ENCODE measurements around the gene ZNF512B. TPM values are rescaled to one million over a fixed set of nuclear protein-coding genes. Genes with fewer than 3 reads are reported as not detected.

The ZNF512B gene
- total RNA-seq, 1 donor from 2014 or later: 12.0 TPM

- Mint-ChIP-seq H3K27ac (peak overlapping the region; percentile 73), H3K4me3 (peak overlapping the region; percentile 85), H3K4me1 (peaks cover 55% of the 10 kb centered on the region), H3K27me3 (no peaks in the 10 kb centered on the region), H3K36me3 (ENCODE audit: low read depth) (peaks cover 2% of the 10 kb centered on the region), H3K9me3 (no peaks in the 10 kb centered on the region)
- intact Hi-C loops (cut with micrococcal nuclease): loop anchor here (5.0 kb wide), 2 partner anchors 313 to 403 kb away; partner anchors contain the start of gene FNDC11
- TF ChIP-seq CTCF (IDR thresholded peaks at IDR 0.05): no peak
- ChIA-PET POLR2A (interaction anchor here (0.6 to 2.2 kb wide), 9 partner anchors 24 to 429 kb away, joined by 3 to 12 read pairs (median 6); partner anchors contain the start of genes ARFRP1, PTK6, SAMD10 and ZGPAT), CTCF (no interaction called here)
- ATAC-seq (ENCODE audit: low read depth) (peak; percentile 5), DNase-seq (no peak)
Measured at GRCh38 chr20:63955281-63955826, 14.4 kb downstream of the ZNF512B start.

DNA sequence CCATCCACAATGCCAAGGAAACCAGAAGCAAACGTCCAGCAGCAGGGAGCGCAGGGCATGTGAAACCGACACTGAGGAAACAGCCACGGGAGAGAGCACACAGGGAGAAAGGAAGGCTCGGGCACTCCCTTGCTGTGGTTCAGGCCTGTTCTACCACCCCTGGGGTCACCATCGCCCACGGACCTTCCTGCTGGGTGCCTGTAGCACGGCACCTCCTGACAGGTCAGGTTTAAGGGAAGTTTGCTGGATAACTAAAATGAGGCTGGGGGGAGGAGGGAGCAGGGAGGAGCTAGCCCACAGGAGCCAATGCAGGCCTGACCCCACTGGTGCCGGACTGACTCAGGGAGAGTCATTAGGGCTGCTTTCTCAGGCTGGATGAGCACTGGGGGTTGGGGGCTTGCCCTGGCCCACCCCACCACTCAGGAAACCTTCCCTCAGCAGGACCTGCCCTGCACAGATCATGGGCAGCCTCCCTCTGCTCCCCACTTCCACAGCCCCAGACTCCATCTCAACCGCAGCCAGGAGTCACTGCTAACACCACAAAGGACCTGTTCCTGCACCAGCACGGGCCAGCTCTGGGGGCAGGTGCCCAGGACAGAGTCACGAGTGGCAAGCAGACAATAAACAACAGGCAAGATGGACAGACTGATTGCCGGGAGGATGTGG, 15.8 kb downstream of the ZNF512B start:
- Mint-ChIP-seq H3K4me1 (peaks cover 68% of the 10 kb centered on the region), H3K27ac (peak overlapping the region; percentile 69), H3K27me3 (no peaks in the 10 kb centered on the region), H3K9me3 (no peaks in the 10 kb centered on the region), H3K36me3 (ENCODE audit: low read depth) (no peaks in the 10 kb centered on the region), H3K4me3 (peak overlapping the region; percentile 29)
- intact Hi-C loops (cut with micrococcal nuclease): no loop called here
- no peak for DNase-seq
- CTCF ChIA-PET: no interaction called here
- POLR2A ChIA-PET: interaction anchor here (1.4 kb wide), 1 partner anchor 26 kb away, joined by 4 read pairs; no protein-coding TSS in a partner anchor
- ATAC-seq (ENCODE audit: low read depth): no peak
- no peak for TF ChIP-seq CTCF (IDR thresholded peaks at IDR 0.05)

DNA sequence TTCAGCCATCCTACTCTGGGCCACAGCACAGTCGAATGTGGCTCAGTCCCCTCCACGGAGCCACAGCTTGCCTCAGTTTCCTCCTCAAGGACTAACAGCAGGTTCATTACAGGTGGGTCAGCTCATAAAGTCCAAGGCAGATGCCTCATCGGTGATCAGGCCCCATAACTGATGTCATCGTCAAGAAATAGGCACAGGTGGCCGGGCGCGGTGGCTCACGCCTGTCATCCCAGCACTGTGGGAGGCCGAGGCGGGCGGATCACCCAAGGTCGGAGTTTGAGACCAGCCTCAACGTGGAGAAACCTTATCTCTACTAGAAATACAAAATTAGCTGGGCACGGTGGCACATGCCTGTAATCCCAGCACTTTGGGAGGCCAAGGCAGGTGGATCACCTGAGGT, 17.0 kb downstream of the ZNF512B start:
- Mint-ChIP-seq H3K36me3 (ENCODE audit: low read depth) (no peaks in the 10 kb centered on the region), H3K4me3 (no peak overlapping the region), H3K27ac (no peak overlapping the region), H3K9me3 (no peaks in the 10 kb centered on the region), H3K27me3 (no peaks in the 10 kb centered on the region), H3K4me1 (peaks cover 75% of the 10 kb centered on the region)
- DNase-seq (no peak), ATAC-seq (ENCODE audit: low read depth) (no peak)
- intact Hi-C loops (cut with micrococcal nuclease): no loop called here
- POLR2A ChIA-PET: no interaction called here
- CTCF ChIA-PET: no interaction called here
- no peak for TF ChIP-seq CTCF (IDR thresholded peaks at IDR 0.05)

- CTCF ChIA-PET: no interaction called here
- Mint-ChIP-seq H3K4me3 (no peak overlapping the region), H3K27ac (no peak overlapping the region), H3K4me1 (peaks cover 75% of the 10 kb centered on the region), H3K27me3 (no peaks in the 10 kb centered on the region), H3K9me3 (no peaks in the 10 kb centered on the region), H3K36me3 (ENCODE audit: low read depth) (no peaks in the 10 kb centered on the region)
- intact Hi-C loops (cut with micrococcal nuclease): no loop called here
- ATAC-seq (ENCODE audit: low read depth): no peak
- POLR2A ChIA-PET: no interaction called here
- no peak for DNase-seq
- TF ChIP-seq CTCF (IDR thresholded peaks at IDR 0.05): no peak
Measured at GRCh38 chr20:63952210-63952535, 17.6 kb downstream of the ZNF512B start.

DNA sequence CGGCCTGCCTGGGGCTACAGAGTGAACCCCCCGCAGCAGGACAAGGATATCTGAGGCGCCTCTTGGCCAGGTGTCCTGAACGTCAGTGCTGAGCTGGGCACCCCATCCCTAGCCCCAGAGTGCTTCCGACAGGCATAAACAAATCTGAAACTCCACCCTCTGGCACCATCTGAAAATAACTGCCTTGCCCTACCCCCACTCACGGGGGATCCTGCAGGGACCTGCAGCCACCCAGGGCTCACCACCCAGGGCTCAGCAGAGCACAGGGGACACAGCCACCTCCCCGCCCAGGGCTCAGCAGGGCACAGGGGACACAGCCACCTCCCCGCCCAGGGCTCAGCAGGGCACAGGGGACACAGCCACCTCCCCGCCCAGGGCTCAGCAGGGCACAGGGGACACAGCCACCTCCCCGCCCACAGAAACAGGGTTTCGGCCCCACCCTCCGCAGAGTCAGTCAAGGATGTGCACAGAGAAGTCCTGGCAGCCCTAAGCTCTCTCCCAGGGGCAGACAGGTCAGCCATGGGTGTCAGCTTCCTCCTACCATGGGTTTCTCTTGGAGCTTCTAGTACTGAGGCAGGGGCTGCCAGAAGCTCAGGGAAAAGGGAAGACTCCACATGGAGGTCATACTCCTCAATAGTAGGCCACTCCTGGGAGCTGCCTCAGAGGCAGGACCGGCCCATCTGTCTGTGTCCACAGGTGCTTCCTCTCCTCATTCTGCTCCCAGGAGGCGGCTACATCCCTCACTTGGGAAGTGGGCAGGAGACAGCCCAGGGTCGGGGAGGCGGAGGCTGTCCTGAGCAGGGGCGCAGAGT, 18.1 kb downstream of the ZNF512B start:
- Mint-ChIP-seq H3K36me3 (ENCODE audit: low read depth) (peaks cover 3% of the 10 kb centered on the region), H3K27me3 (no peaks in the 10 kb centered on the region), H3K27ac (peak overlapping the region; percentile 30), H3K4me1 (peaks cover 77% of the 10 kb centered on the region), H3K4me3 (no peak overlapping the region), H3K9me3 (no peaks in the 10 kb centered on the region)
- POLR2A ChIA-PET: interaction anchor here (1.2 kb wide), 1 partner anchor 114 kb away, joined by 4 read pairs; no protein-coding TSS in a partner anchor
- DNase-seq: no peak
- ATAC-seq (ENCODE audit: low read depth): peak; percentile 6
- CTCF ChIA-PET: interaction anchor here (0.7 kb wide), 1 partner anchor 22 kb away, joined by 3 read pairs; no protein-coding TSS in a partner anchor
- intact Hi-C loops (cut with micrococcal nuclease): no loop called here
- TF ChIP-seq CTCF (IDR thresholded peaks at IDR 0.05): no peak

Data from activated B cell treated with CpG ODN at 0.5 μM for 24 hours (primary cell).